Gastroesophageal sphincter (tissue), 4 donors: ENCODE data around the gene VWA8. TPM values are rescaled to one million over a fixed set of nuclear protein-coding genes. Genes with fewer than 3 reads are reported as not detected.
"Not testable (repeated sequence)": the region's sequence is repeated elsewhere in the genome, so short reads cannot be mapped to it uniquely, and the experiment has no call there.

Experiments
- ATAC-seq: fragments of 150-250 bp; one replicate; pipeline ENCODE4 v1.9.1; 2016; ENCODE audit warnings: mild to moderate bottlenecking, moderate library complexity
- H3K27ac ChIP-seq, 4 donors: fragments of 200-600 bp; sonication (generic) in 3 of 4; 1 replicate in 3 of 4; 2 replicates in 1 of 4; pipeline ENCODE4 v1.5.1; 2016 to 2019
- H3K27me3 ChIP-seq: fragments of 200-600 bp; sonication (generic); one replicate; pipeline ENCODE4 v1.5.1; 2019
- H3K36me3 ChIP-seq, 2 donors: fragments of 200-600 bp; sonication (generic); one replicate each; pipeline ENCODE4 v1.5.1; 2019; ENCODE audit warnings: control low read depth in 1 of 2
- H3K4me1 ChIP-seq, 3 donors: fragments of 200-600 bp; sonication (generic); 1 replicate in 2 of 3; 2 replicates in 1 of 3; pipeline ENCODE4 v1.5.1; 2016 to 2019; ENCODE audit warnings: control low read depth in 2 of 3
- H3K4me3 ChIP-seq, 2 donors: fragments of 200-600 bp; sonication (generic); one replicate each; pipeline ENCODE4 v1.5.1; 2019; ENCODE audit warnings: mild to moderate bottlenecking in 1 of 2, moderate library complexity in 1 of 2
- H3K9me3 ChIP-seq, 3 donors: fragments of 200-600 bp; sonication (generic); one replicate each; pipeline ENCODE4 v1.5.1; 2017 to 2019; ENCODE audit warnings: control low read depth in 2 of 3
- CTCF ChIP-seq, 4 experiments: fragments of 200-600 bp in 2 of 4; fragments of 450-650 bp in 2 of 4; sonication (generic) in 1 of 4; IDR thresholded peaks; one replicate each; pipeline ENCODE4 v1.5.1; 2017 to 2019; ENCODE audit warnings: antibody characterized with exemption in 4 of 4, mild to moderate bottlenecking in 2 of 4, moderate library complexity in 2 of 4
- EP300 ChIP-seq: sonication (generic); formaldehyde crosslinking; IDR thresholded peaks from one replicate; pipeline ENCODE4 v1.6.1; 2017; ENCODE audit warnings: antibody characterized with exemption, mild to moderate bottlenecking
- POLR2A ChIP-seq, 2 donors: fragments of 450-650 bp; IDR thresholded peaks; one replicate each; pipeline ENCODE4 v1.6.1; 2017; ENCODE audit warnings: antibody characterized with exemption in 2 of 2, mild to moderate bottlenecking in 2 of 2, moderate library complexity in 1 of 2
- POLR2AphosphoS5 ChIP-seq: sonication (generic); formaldehyde crosslinking; IDR thresholded peaks from one replicate; pipeline ENCODE4 v1.6.1; 2017; ENCODE audit warnings: antibody characterized with exemption
- WGBS, 2 donors: methylation state at CpG; one replicate each; pipeline ENCODE4 v1.1.5; 2018; ENCODE audit warnings: low coverage in 1 of 2; 5-methylcytosine and 5-hydroxymethylcytosine counted together
- total RNA-seq, 4 donors: library from RNA; depleted of rRNA; stranded (reverse); fragments of >200 nt; gene quantifications; one replicate each; pipeline ENCODE4 v1.1.0, GENCODE V29; 2016

Gene VWA8
- total RNA-seq, 4 donors from 2014 or later: 20.3 to 34.7 (median 23.9) TPM

DNA sequence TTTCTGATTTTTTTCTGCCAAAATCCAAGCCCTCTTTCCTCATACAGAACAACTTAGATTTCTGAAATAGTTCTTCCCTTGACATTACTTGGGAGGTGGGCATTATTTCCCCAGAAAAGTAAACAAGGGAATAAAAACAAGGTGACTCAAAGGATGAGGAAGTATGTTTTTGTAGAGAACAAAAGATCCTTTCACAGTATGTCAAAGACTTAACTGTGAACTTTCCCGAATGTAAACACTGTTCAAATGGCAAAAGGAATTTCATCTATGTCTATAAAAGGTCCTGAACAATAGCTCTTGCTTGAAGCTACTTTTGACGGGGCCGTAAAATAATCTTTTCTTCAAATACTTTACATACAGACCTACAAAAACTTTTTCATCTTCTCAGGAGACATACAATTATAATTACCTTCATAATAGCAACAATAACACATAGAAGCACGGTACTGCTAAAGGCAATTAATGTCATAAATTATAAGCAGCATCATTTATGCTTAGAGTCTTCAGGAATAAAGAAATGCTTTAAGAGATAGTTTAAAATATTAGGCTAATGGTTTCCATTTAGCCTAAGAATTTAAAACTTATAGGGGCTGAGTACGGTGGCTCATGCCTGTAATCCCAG, 312.5 kb downstream of the VWA8 start:
- WGBS, 2 donors: 29 to 39% methylated on average over 5 of the region's 5 CpGs

DNA sequence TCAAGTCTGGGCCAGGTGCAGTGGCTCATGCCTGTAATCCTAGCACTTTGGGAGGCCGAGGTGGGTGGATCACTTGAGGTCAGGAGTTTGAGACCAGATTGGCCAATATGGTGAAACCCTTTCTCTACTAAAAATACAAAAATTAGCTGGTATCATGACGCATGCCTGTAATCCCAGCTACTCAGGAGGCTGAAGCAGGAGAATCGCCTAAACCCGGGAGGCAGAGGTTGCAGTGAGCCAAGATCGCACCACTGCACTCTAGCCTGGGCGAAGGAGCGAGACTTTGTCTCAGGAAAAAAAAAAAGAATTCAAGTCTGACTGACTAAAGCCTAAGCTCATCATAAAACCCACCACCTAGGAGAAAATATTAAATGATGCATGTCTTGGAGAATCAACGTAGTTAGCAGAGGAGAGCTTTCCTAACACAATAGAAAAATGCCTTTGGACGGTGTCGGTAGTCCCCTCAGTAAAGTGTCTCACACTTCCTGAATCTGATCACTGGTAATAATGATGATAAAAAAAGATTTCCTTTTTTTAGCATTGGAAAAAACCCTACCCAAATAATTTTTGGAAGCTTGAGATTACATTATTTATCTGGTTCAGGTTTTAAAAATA, 313.1 kb downstream of the VWA8 start:
- not testable (repeated sequence) for H3K27me3 ChIP-seq, H3K36me3 ChIP-seq, ATAC-seq, H3K9me3 ChIP-seq, H3K4me3 ChIP-seq
- H3K27ac ChIP-seq: peak overlapping the region; percentile 6 to 70 (median 58)
- 54 to 71% methylated on average over 4 to 8 of the region's 10 CpGs for WGBS, 2 donors
- H3K4me1 ChIP-seq: peaks cover 0 to 55% (median 11%) of the 10 kb centered on the region in 3 donors

More for the DNA sequence above, 312.5 kb downstream of the VWA8 start:
- Histone ChIP-seq H3K27me3 (no peaks in the 10 kb centered on the region), H3K9me3 (no peaks in the 10 kb centered on the region), H3K4me1 (peaks cover 0 to 55% (median 11%) of the 10 kb centered on the region in 3 donors), H3K4me3 (no peak overlapping the region), H3K27ac (peak overlapping the region; percentile 6 to 70 (median 58)), H3K36me3 (no peaks in the 10 kb centered on the region)
- no peak for TF ChIP-seq CTCF (IDR thresholded peaks at IDR 0.05)
- no peak for ATAC-seq

GRCh38 chr13:41645331-41645730, 315.6 kb downstream of the VWA8 start:
- WGBS, 2 donors: 21 to 30% methylated on average over 4 of the region's 4 CpGs

DNA sequence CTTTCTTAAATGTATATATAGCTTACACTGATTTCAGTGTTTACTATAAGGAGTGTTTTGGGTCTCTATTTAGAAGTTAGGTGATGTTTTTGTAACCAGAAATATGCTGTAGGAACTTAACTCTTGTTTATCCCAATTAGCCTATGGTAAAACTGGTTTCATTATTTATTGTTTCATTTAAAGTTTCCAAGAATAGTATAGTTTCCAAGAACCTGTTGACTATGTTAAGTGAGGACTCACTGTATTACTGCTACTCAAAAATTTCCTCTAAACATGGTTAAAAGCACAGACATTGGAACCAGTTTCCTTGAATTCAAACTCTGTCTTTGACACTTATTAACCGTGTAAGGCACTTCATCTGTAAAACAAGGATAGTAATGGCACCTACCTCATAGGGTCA, 316.2 kb downstream of the VWA8 start:
- H3K27ac ChIP-seq: peak overlapping the region; percentile 34 to 66 (median 43)
- no peak overlapping the region for H3K4me3 ChIP-seq
- no peaks in the 10 kb centered on the region for H3K9me3 ChIP-seq
- H3K4me1 ChIP-seq: peaks cover 5 to 56% (median 11%) of the 10 kb centered on the region in 3 donors
- no peaks in the 10 kb centered on the region for H3K36me3 ChIP-seq
- no peak for ATAC-seq
- TF ChIP-seq POLR2A (IDR thresholded peaks at IDR 0.05) (no peak), POLR2AphosphoS5 (no peak), CTCF (IDR thresholded peaks at IDR 0.05) (no peak), EP300 (no peak)
- H3K27me3 ChIP-seq: no peaks in the 10 kb centered on the region
- WGBS, 2 donors: 67 to 74% methylated on average over 1 of the region's 1 CpG

More at GRCh38 chr13:41645331-41645730, 315.6 kb downstream of the VWA8 start:
- H3K4me1 ChIP-seq: peaks cover 2 to 51% (median 11%) of the 10 kb centered on the region in 3 donors
- no peaks in the 10 kb centered on the region for H3K27me3 ChIP-seq
- H3K36me3 ChIP-seq: no peaks in the 10 kb centered on the region
- H3K9me3 ChIP-seq: no peaks in the 10 kb centered on the region
- no peak overlapping the region for H3K4me3 ChIP-seq
- H3K27ac ChIP-seq: peak overlapping the region in 3 of 4 donors; percentile 40 to 66 (median 46)
- peak; percentile 91 for ATAC-seq
- TF ChIP-seq POLR2A (IDR thresholded peaks at IDR 0.05): no peak
- TF ChIP-seq POLR2AphosphoS5: peak; percentile 65

DNA sequence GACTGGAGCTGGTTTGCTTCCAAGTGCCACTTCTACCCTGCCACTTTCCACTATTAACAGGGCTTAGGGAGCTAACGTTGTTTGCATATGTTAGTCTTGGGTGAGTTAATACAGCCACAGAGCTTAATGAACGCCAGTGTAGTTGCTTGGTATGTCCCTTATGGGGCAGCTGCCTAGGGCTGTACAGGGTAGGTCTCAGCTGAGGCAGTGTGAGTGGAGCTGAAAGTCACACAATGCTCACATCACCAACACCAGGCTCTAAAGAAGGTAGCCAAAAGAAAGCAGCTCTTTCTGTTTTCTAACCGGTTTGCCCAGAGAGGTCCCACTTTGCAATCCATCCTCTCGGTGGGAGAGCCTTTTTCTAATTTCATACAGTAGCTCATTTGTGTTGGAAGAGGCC, 317.4 kb downstream of the VWA8 start:
- Histone ChIP-seq H3K36me3 (no peaks in the 10 kb centered on the region), H3K4me3 (no peak overlapping the region), H3K27me3 (no peaks in the 10 kb centered on the region), H3K27ac (peak overlapping the region in 1 of 4 donors; percentile 66), H3K9me3 (no peaks in the 10 kb centered on the region), H3K4me1 (peaks cover 5 to 49% (median 8%) of the 10 kb centered on the region in 3 donors)
- ATAC-seq: no peak
- TF ChIP-seq POLR2AphosphoS5 (no peak), POLR2A (IDR thresholded peaks at IDR 0.05) (no peak), EP300 (no peak), CTCF (IDR thresholded peaks at IDR 0.05) (no peak)
- WGBS, 2 donors: 84 to 89% methylated on average over 3 to 4 of the region's 4 CpGs

DNA sequence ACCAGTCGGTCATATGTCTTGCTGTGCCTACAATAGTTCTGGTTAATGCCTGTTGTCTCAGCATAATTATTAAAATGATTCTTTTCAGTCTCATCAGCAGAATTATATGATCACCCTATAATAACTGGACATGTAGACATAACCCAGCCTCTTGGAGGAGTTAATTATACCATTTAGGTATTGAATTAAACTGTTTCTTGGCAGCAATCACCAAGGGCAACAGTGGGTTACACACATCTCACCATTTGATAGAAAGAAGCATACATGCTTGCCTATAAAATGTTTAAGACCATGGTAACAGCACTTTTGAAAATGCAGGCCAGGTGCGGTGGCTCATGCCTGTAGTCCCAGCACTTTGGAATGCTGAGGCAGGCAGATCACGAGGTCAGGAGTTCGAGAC, 318.9 kb downstream of the VWA8 start:
- Histone ChIP-seq H3K27ac (no peak overlapping the region), H3K4me1 (peaks cover 5 to 38% (median 8%) of the 10 kb centered on the region in 3 donors), H3K9me3 (no peaks in the 10 kb centered on the region), H3K27me3 (no peaks in the 10 kb centered on the region), H3K36me3 (no peaks in the 10 kb centered on the region), H3K4me3 (no peak overlapping the region)
- no peak for ATAC-seq
- 92 to 100% methylated on average over 1 to 2 of the region's 4 CpGs for WGBS, 2 donors
- TF ChIP-seq POLR2A (IDR thresholded peaks at IDR 0.05) (no peak), CTCF (IDR thresholded peaks at IDR 0.05) (no peak), EP300 (no peak), POLR2AphosphoS5 (no peak)
